A549 (cell line): ENCODE results near the gene TRMT10C.

Experiments used
- CHD2 ChIP-seq: fragments of 150-350 bp; IDR thresholded peaks from 2 replicates; pipeline ENCODE4 v1.6.1; 2014; ENCODE audit warnings: low read length; ENCODE audit not compliant: partially characterized antibody
- CHD4 ChIP-seq: fragments of 200-600 bp; sonication (generic); IDR thresholded peaks from 2 replicates; pipeline ENCODE4 v1.6.1; 2016; ENCODE audit warnings: antibody characterized with exemption, mild to moderate bottlenecking, borderline replicate concordance
- FOSB ChIP-seq: fragments of 250-450 bp; sonication (Bioruptor Pico); IDR thresholded peaks from 2 replicates; pipeline ENCODE4 v1.5.0; 2020; ENCODE audit warnings: mild to moderate bottlenecking, moderate library complexity
- HOXB13 ChIP-seq: fragments of 250-450 bp; sonication (Bioruptor Pico); IDR thresholded peaks from 2 replicates; pipeline ENCODE4 v1.5.0; 2020; ENCODE audit warnings: low read depth, mild to moderate bottlenecking, moderate library complexity
- KDM1A ChIP-seq: fragments of 200-600 bp; sonication (generic); IDR thresholded peaks from 2 replicates; pipeline ENCODE4 v1.6.1; 2016; ENCODE audit warnings: low read depth, mild to moderate bottlenecking
- KDM5A ChIP-seq: fragments of 200-600 bp; sonication (generic); IDR thresholded peaks from 2 replicates; pipeline ENCODE4 v1.6.1; 2016; ENCODE audit warnings: antibody characterized with exemption, mild to moderate bottlenecking
- NFE2L2 ChIP-seq: fragments of 150-350 bp; conservative IDR thresholded peaks from 2 replicates; pipeline ENCODE4 v1.6.1; 2014; ENCODE audit warnings: low read length
- POLR2A ChIP-seq: IDR thresholded peaks from 2 replicates; pipeline ENCODE4 v1.6.1; 2012; ENCODE audit warnings: mild to moderate bottlenecking, low read length
- RAD21 ChIP-seq, 2 experiments: fragments of >200 bp in 1 of 2; sonication (Bioruptor Twin) in 1 of 2; formaldehyde crosslinking in 1 of 2; IDR thresholded peaks in 1 of 2; conservative IDR thresholded peaks in 1 of 2; 2 replicates in 1 of 2; 3 replicates in 1 of 2; pipeline ENCODE4 v1.6.1; 2012 to 2018; ENCODE audit warnings: inconsistent platforms in 1 of 2
- RFX5 ChIP-seq: fragments of 450-650 bp; IDR thresholded peaks from 2 replicates; pipeline ENCODE4 v1.7.1; 2014; ENCODE audit warnings: antibody characterized with exemption, mild to moderate bottlenecking, moderate library complexity
- TF ChIP-seq, protein P1 (sequence below): fragments of 450-650 bp; IDR thresholded peaks from 2 replicates; pipeline ENCODE4 v1.6.1; 2014; ENCODE audit warnings: antibody characterized with exemption
- TF ChIP-seq, protein P2 (sequence below): fragments of >200 bp; sonication (Bioruptor Twin); formaldehyde crosslinking; IDR thresholded peaks from 3 replicates; pipeline ENCODE4 v1.5.1; 2016
- TF ChIP-seq, protein P3 (sequence below): IDR thresholded peaks from 2 replicates; pipeline ENCODE4 v1.6.1; 2012
- TF ChIP-seq, protein P4 (sequence below): fragments of 200-600 bp; sonication (generic); IDR thresholded peaks from 2 replicates; pipeline ENCODE4 v1.6.1; 2016; ENCODE audit warnings: antibody characterized with exemption, mild to moderate bottlenecking, moderate library complexity

DNA sequence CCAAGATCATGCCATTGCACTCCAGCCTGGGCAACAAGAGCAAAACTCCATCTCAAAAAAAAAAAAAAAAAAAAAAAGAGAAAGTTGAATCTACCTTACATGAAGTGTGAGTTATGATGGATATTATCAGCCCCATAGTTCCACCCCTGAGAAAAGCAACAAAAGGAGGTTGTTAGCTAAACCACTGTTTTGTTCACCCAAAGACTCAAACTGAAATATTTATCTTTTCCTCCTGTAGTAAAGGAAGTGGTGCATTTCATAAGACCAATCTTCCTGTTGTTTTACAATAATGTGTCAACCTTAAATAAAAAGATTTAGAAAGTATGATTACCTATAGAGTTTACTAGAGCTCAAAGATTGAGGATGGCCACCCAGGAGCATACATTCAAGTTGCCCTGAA, 18.7 kb upstream of the TRMT10C start:
- no peak for TF ChIP-seq KDM5A
- no peak for TF ChIP-seq POLR2A
- TF ChIP-seq, protein P1, sequence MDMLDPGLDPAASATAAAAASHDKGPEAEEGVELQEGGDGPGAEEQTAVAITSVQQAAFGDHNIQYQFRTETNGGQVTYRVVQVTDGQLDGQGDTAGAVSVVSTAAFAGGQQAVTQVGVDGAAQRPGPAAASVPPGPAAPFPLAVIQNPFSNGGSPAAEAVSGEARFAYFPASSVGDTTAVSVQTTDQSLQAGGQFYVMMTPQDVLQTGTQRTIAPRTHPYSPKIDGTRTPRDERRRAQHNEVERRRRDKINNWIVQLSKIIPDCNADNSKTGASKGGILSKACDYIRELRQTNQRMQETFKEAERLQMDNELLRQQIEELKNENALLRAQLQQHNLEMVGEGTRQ, result no peak
- no peak for TF ChIP-seq FOSB
- no peak for TF ChIP-seq RFX5
- no peak for TF ChIP-seq CHD4
- TF ChIP-seq, protein P2, sequence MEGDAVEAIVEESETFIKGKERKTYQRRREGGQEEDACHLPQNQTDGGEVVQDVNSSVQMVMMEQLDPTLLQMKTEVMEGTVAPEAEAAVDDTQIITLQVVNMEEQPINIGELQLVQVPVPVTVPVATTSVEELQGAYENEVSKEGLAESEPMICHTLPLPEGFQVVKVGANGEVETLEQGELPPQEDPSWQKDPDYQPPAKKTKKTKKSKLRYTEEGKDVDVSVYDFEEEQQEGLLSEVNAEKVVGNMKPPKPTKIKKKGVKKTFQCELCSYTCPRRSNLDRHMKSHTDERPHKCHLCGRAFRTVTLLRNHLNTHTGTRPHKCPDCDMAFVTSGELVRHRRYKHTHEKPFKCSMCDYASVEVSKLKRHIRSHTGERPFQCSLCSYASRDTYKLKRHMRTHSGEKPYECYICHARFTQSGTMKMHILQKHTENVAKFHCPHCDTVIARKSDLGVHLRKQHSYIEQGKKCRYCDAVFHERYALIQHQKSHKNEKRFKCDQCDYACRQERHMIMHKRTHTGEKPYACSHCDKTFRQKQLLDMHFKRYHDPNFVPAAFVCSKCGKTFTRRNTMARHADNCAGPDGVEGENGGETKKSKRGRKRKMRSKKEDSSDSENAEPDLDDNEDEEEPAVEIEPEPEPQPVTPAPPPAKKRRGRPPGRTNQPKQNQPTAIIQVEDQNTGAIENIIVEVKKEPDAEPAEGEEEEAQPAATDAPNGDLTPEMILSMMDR, result no peak
- no peak for TF ChIP-seq NFE2L2
- no peak for TF ChIP-seq RAD21 (conservative IDR thresholded peaks at IDR 0.05 in 1 of 2, IDR thresholded peaks at IDR 0.05 in 1 of 2)
- TF ChIP-seq, protein P3, sequence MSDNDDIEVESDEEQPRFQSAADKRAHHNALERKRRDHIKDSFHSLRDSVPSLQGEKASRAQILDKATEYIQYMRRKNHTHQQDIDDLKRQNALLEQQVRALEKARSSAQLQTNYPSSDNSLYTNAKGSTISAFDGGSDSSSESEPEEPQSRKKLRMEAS, result no peak
- TF ChIP-seq HOXB13 (CRISPR knock-in tag), result no peak
- TF ChIP-seq, protein P4, sequence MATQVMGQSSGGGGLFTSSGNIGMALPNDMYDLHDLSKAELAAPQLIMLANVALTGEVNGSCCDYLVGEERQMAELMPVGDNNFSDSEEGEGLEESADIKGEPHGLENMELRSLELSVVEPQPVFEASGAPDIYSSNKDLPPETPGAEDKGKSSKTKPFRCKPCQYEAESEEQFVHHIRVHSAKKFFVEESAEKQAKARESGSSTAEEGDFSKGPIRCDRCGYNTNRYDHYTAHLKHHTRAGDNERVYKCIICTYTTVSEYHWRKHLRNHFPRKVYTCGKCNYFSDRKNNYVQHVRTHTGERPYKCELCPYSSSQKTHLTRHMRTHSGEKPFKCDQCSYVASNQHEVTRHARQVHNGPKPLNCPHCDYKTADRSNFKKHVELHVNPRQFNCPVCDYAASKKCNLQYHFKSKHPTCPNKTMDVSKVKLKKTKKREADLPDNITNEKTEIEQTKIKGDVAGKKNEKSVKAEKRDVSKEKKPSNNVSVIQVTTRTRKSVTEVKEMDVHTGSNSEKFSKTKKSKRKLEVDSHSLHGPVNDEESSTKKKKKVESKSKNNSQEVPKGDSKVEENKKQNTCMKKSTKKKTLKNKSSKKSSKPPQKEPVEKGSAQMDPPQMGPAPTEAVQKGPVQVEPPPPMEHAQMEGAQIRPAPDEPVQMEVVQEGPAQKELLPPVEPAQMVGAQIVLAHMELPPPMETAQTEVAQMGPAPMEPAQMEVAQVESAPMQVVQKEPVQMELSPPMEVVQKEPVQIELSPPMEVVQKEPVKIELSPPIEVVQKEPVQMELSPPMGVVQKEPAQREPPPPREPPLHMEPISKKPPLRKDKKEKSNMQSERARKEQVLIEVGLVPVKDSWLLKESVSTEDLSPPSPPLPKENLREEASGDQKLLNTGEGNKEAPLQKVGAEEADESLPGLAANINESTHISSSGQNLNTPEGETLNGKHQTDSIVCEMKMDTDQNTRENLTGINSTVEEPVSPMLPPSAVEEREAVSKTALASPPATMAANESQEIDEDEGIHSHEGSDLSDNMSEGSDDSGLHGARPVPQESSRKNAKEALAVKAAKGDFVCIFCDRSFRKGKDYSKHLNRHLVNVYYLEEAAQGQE, result no peak
- TF ChIP-seq CHD2, result no peak
- TF ChIP-seq KDM1A, result no peak
